HG03571 (cell line): ENCODE measurements around the gene MYH6.
"Not testable (repeated sequence)": the region's sequence is repeated elsewhere in the genome, so short reads cannot be mapped to it uniquely, and the experiment has no call there.

Experiments
- ATAC-seq: cut with Tn5 transposase; IDR thresholded peaks from one replicate; pipeline ENCODE4 v1.9.1; 2021; ENCODE audit not compliant: unreplicated experiment

MYH6 gene

DNA sequence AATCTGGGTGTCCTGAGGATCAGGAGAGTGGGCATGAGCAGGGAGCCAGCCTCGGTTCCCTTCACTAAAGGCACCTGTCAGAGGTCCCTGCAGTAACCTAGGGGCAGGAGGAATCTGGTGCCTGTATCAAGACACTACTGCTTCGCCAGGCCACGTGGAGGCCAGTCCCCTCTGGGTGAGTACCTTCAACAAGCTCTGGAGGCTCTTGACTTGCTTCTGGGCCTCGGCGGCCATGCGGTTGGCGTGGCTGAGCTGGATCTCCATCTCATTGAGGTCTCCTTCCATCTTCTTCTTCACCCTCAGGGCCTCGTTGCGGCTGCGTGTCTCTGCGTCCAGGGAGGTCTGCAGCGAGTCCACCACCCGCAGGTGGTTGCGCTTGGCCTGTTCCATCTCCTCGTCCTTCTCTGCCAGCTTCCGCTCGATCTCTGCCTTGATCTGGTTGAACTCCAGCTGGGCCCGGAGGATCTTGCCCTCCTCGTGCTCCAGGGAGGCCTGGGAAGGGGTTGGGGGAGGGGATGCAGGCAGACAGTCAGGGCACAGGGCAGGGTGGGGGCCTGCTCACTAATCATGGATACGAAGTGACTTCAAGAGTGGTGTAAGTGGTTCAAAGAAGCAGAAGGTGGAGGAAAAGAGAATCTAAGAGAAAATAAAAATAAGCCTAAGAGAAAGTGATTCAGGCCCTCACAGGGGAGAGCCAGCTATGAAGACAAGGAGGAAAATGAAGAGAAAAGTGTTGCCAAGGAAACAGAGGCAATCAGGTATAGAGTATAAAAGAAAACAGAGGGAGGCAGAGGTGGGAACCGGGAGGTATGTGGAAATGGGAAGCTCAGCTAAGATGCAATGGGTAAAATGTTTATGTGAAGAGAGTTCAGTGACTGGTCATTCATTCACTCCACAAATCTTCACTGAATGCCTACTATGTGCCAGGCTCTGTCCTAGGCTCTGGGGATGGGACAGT is 8.0 kb upstream of the MYH6 start:
- ATAC-seq = no peak

DNA sequence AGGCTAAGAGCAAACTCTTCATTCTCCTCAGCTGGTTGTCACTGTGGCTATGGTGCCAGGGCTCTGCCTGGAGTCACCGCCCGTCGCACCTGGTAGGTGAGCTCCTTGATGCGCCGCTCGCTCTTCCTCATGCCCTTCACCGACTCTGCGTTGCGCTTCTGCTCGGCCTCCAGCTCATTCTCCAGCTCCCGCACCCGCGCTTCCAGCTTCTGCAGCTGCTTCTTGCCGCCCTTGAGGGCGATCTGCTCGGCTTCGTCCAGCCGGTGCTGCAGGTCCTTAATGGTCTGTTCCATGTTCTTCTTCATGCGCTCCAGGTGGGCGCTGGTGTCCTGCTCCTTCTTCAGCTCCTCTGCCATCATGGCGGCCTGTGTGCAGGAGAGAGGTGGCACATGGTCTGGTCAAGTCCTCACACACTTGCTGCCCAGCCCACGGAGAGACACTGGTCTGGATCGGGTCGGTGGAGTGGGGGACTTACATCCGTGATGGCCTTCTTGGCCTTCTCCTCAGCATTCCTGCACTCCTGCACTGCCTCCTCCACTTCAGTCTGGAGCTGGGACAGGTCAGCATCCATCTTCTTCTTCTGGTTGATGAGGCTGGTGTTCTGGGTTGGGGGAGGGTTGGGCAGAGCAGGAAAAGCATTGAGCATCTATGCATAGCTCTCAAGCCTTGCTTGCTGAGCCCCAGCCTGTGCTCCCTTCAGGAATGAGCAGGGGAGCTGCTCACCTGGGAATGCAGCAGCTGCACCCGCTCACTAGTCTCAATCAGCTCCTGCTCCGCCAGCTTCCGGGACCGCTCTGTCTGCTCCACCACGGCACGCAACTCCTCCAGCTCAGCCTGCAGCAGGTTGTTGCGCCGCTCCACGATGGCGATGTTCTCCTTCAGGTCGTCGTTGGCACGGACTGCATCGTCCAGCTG is 7.1 kb upstream of the MYH6 start:
- no peak for ATAC-seq

DNA sequence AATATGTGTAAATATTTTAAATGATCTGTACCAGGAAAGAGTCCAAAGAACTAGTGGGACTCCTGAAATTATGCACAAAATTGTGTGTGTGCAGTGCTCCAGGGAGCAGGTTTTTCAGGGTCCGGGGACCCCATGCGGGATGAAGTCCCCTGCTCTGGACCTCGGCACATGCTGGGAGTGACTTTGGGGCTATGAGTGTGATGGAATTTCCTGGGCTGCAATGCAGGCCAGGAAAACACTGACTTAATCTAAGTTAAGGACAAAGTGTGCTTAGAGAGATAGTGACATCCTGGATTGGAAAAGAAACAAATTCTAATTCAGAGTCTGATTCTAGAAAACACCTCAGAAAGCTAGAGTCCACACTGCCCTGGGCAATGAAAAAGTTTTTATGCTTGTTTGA is 6.2 kb upstream of the MYH6 start:
- ATAC-seq = no peak

DNA sequence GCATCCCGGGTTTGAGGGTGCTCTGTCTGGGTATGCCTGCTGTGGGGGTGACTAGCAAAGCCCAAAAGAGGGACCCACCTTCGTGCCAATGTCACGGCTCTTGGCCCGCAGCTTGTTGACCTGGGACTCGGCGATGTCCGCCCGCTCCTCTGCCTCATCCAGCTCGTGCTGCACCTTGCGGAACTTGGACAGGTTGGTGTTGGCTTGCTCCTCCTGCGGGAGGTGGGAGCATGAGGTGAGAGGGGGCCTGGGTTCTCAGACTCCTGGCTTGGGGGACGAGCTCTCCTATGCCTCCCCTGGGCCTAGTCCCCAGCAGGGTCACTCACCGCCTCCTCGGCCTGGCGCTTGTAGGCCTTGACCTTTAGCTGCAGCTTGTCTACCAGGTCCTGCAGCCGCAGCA is 5.6 kb upstream of the MYH6 start:
- ATAC-seq = no peak

DNA sequence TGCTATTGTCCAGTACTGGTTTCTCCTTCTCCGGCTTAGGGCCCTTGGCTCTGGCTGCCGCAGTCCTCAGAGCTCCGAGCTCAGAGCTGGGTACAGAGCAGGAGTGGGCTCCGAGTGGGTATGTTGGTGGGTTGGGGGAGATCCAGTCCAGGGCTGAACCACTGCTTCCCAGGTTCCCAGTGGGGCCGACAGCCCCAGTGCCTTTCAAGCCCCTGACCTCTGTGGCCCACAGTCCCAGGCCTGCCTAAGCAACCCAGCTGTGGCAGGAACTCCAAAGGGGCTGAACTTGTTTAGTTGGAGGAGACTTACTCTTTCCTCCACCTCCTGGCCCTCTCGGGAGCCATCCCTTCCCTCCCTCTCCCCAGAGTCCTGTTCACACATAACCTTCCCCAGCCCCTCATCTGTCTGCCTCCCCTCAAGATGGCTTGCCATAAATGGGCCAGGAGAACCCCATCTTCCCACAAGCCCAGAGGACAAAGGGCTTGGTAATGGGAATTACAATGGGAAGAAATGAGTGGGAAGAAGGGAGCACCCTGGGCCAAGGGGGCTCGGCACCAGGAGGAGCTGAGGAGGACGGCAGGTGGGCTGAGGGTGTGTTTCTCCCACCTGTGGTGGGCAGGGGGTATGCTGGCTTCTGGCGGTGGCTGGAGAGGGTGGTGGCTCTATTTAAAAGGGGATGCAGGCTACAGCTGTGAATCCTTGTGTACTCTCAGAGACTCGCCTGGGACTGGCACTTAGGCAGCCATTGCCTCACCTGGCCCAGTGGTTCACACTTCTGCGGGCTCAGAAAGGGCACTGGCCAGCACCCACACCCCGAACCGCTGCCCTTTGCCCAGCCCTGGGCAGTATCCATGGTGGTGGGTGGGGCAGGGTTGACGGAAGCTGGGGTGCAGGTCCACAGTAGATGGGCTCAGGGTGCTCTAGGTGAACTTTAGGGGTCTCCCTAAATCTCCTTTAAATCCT is 3.8 kb upstream of the MYH6 start:
- no peak for ATAC-seq

DNA sequence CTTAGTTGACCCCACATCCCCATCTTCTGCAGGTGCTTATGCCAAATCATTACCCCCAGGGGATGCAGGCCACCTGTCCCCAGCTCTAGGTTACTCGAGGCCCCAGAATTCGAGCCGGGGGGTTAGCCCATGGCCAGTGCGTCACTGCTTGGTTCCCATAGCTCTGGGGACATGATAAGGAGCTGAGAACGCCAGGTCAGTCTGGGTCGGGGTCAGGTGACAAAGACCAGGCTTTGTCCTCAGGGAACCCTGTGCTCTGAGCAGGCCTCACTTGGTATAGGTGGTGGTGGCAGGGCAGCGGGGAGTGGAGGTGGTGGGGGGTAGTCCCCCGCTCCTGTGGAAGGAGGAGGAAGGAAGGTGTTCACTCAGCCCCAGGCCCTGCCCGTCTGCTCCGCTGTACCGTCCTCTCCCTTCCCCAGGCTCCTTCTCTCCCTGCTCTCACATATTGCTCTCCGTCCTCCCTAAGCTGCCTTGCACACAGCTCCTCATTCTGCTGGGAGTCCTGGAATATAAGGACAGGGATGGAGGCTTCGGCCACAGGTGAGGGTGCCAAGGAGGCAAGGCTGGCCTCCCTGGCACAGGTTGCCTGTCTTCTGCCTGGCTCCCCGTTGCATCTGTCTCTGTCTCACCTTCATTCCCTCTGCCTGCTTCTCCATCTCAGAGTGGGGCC is 2.0 kb upstream of the MYH6 start:
- ATAC-seq = no peak

DNA sequence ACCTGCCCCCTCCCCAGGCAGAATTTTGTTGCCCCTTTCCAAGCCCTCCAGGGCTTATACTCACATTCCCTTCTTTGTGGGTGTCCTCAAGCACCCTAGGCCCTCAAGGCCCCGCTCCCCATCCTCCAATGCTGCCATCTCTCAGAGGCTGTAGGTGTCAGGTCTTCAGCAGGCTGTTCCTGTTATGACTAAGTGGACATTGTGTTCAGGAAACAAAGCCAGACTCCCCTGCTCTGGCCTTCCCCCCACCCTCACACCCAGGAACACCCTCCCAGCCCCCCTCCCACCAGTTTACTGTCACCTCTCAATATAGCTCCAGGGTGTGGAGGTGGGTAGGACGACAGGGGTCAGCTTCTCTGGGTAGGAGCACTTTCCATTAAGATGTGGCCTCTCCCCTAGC is 1.4 kb upstream of the MYH6 start:
- no peak for ATAC-seq

DNA sequence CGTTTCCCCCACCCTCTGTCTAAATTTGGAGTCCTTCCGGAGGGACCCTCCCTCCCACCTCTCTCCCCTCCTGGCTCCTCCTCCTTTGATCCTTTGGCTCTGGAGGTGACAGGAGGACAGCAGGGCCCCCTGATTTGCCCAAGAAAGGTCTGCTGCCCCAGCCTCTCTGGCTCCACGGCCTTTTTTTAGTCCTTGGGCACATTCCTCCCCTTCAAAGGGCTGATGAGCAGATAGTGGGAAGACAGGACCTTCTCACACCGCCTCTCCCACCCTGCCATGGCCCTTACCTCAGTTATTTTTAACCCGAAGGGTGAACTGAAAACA is 196 bp upstream of the MYH6 start:
- no peak for ATAC-seq

DNA sequence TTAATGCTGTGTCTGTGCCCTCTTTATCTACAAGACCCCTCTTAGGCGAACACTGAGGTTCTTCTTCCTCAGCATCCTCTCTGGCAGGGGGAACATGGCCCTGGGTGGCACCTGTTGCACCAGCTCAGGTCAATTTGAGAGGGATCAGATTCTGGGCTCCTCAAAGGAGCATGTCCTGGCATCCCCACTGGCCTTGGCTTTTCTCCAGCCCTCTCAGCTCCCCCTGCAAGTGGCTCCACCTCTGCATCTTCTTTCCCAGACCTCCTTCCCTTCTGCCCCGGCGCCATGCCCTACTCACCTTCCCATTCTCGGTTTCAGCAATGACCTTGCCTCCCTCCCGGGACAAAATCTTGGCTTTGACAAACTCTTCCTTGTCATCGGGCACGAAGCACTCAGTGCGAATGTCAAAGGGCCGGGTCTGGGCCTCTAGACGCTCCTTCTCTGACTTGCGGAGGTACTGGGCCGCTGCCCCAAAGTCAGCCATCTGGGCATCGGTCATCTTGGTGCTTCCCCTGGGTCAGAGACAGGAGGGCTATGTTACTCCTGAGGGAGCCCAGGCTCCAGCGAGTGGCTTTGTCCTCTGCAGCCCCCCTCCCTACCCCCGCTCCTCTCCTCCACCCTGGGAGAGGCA is 1.2 kb downstream of the MYH6 start:
- no peak for ATAC-seq

DNA sequence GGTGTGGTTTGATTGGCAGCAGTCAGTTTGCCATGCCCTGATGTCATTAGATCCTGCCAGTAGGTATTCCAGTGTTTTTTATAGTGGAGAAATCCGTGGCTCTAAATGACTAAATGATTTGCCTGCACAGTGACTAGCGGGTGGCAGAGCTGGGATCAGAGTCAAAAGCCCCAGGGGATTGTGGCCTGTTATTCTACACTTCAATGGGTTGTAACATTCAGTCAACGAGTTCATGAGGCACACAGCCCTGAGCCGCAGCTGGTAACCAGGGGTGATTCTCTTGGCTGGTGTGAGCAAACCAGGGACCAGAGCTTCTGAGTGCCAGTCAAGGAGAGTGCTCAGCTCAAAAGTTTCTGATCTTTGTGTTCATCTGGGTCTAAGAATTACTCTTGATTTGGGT is 1.8 kb downstream of the MYH6 start:
- ATAC-seq = no peak

DNA sequence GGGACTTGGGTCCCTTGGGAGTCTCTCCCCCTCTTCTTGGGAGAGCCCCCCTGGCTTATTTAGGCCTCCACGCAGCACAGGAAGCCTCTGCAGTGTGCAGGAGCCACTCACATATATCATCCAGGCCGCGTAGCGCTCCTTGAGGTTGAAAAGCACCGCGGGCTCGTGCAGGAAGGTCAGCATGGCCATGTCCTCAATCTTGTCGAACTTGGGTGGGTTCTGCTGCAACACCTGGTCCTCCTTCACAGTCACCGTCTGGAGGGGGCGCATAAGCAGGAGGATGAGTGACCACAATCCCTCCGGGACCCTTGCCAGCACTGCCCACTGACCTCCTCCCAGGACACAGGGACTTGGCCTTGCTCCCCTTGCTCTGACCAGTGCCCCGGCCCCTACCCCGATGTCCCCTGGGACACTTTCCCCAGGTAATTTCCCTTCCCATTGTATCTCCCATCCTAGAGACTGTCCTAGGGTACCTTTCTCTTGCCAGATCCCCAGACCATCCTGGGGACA is 2.5 kb downstream of the MYH6 start:
- ATAC-seq = no peak

DNA sequence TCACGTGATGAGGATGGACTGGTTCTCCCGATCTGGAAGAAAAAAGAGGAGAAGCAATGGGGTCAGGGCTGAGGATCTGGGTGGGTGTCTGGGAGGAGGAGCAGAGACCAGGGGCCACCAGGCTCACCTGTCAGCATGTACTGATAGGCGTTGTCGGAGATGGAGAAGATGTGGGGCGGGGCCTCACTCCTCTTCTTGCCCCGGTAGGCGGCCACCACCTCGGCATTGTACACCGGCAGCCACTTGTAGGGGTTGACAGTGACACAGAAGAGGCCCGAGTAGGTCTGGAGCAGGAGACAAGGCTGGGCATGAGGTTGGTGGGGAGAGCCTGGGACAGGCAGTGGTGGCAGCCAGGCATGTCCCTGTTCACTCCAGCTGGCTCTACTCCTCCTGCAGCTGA is 3.0 kb downstream of the MYH6 start:
- no peak for ATAC-seq

DNA sequence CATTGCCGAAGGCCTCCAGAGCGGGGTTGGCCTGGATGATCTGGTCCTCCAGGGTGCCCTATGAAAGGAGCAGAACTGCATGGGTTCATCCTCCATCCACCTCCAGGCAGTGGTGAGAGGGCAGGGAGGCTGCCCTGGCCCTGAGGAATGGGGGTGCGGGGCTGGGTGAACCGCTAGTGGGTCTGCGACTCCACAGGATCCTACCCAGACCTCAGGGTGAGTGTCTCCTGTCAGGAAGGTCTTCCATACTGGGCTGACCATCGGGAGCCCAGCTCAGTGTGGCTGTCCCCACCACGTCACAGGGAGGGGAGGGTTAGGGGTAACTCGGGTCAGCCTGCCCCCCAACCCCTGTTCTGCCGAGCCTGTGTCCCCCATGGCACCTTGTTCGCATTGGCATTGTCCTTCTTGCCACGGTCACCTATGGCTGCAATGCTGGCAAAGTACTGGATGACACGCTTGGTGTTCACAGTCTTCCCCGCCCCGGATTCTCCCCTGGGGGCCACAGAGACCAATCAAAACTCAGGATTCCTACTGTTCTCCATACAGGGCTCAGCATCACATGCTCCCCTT is 3.7 kb downstream of the MYH6 start:
- no peak for ATAC-seq

DNA sequence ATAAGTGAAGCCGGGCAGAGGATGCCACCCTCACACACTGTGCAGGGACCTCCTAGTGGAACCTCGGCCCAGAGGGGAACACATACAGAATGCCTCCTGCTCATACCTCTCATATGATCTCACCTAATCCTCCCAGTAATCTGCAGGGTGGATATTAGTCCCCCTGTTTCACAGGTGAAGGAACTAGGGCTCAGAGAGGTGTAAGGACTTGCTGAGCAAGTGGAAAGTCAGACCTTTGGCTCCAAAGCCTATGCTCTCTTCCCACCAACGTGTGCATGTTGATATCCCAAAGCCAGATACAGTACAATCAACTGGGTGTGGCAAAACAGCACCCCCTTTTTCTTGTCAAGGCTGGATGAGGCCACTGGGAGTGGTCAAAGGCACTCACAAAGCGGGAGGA is 4.2 kb downstream of the MYH6 start:
- no peak for ATAC-seq

DNA sequence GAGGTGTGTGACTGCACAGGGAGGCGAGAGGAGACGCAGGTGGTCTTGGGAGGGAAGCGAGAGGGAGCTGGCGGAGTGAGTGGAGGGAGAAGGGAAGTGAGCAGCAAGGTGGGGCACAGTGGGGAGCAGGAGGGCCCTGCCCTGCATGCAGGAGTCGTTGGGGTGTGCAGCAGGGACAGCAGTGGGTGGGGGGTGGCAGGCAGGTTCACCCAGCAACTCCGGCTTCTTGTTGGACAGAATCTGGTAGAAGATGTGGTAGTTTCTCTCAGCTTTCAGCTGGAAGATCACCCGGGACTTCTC is 5.0 kb downstream of the MYH6 start:
- no peak for ATAC-seq

DNA sequence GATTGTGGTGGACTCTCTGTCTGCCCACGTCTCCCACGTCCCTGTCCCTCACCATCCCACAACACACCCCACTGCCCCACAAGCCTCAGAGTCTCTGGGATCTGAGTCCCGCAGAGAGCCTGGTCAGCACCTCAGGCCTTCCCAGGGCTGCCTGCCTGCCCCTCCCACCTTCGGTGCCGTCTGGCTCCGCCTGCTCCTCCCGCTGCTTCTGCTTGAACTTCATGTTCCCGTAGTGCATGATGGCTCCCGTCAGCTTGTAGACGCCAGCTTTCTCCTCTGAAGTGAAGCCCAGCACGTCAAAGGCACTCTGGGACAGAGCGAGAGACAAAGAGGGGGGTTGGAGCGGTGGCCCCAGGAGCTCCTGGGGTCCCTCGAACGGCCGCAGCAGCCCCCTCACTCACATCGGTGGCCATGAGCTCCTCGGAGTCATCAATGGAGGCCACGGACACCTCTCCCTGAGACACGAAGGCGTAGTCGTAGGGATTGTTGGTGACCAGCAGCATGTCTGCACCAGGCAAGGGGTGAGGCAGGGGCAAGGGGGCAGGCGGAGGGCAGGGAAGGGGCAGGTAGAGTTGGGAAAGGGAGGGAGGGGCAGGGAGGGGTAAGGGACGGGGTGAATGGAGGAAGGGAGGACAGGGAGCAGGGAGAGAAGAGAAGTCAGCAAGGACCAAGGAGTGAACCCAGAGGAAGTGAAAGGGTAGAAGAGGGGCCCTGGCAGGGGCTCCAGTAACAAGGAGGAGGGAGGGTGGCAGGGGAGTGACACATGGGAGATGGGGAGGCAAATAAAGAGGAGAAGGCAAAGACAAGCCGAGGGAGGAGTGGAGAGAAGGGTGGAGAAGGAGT is 5.6 kb downstream of the MYH6 start:
- ATAC-seq = no peak

DNA sequence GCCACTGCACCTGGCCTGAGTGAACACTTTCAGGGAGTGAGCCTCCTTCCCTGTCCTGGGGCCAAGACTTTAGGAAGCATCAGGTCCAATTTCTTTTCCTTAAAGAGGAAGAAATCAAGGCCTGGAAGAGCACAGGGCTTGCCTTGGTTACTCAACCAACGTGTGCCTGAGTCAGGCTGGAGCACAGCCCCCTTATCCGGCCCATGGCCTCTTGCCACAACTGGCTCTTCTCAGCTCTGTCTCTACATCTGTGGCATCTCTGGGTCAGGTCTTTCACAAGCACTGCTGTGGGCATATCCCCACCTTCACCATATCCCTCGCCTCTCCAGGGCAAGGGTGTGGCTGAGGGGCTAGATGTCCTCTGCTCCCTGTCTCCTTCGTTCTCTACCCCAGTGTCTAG is 6.8 kb downstream of the MYH6 start:
- ATAC-seq = no peak

DNA sequence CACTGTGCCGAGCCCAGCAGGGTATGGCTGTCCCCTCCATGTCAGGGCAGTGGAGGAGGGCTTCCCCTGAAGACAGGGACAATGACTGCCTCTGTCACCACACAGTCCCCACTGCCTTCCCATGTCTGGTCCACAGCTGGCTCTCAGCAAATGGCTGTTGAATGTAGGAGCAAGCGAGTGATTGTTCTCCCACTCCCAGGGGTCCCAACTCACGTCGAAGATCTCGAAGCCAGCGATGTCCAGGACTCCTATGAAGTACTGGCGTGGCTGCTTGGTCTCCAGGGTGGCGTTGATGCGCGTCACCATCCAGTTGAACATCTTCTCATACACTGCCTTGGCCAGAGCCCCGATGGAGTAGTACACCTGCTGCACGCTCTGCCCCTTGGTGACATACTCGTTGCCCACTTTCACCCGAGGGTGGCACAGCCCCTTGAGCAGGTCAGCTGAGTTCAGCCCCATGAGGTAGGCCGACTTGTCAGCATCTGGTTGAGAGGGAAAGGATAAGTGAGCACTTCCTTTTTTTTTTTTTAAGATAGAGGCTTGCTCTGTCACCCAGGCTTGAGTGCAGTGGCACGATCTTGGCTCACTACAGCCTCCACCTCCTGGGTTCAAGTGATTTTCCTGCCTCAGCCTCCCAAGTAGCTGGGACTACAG is 7.5 kb downstream of the MYH6 start:
- not testable (repeated sequence) for ATAC-seq
